GM04504 (cell line): ENCODE measurements around the gene MYL1.

Experiments used
- DNase-seq: peaks from one replicate; pipeline ENCODE4 v3.0.0-alpha.2; 2012; ENCODE audit warnings: low read depth

Gene MYL1

GRCh38 chr2:210315015-210315788 is at the start of gene MYL1:
MYL1 (minus strand) TSS chr2:210315174; CDS start chr2:210315042, 132 bp downstream.
- DNase-seq, result no peak

GRCh38 chr2:210363876-210364275 is 48.9 kb upstream of the MYL1 start:
- DNase-seq, result no peak

GRCh38 chr2:210363261-210363660 is 48.3 kb upstream of the MYL1 start:
- DNase-seq, result no peak

GRCh38 chr2:210360412-210360811 is 45.4 kb upstream of the MYL1 start:
- no peak for DNase-seq

GRCh38 chr2:210356944-210357343 is 42.0 kb upstream of the MYL1 start:
- DNase-seq, result no peak

- no peak for DNase-seq
Measured at GRCh38 chr2:210337159-210337558, 22.2 kb upstream of the MYL1 start.

- no peak for DNase-seq
Measured at GRCh38 chr2:210324906-210325305, 9.9 kb upstream of the MYL1 start.

GRCh38 chr2:210324458-210324857 is 9.5 kb upstream of the MYL1 start:
- no peak for DNase-seq

- no peak for DNase-seq
Measured at GRCh38 chr2:210323003-210323402, 8.0 kb upstream of the MYL1 start.

GRCh38 chr2:210318891-210319290 is 3.9 kb upstream of the MYL1 start:
- DNase-seq, result no peak

- no peak for DNase-seq
Measured at GRCh38 chr2:210318486-210318885, 3.5 kb upstream of the MYL1 start.

- no peak for DNase-seq
Measured at GRCh38 chr2:210310550-210310949, 4.4 kb downstream of the MYL1 start.

- no peak for DNase-seq
Measured at GRCh38 chr2:210309548-210310233, 5.3 kb downstream of the MYL1 start.

GRCh38 chr2:210303498-210303897 is 11.5 kb downstream of the MYL1 start:
- no peak for DNase-seq

GRCh38 chr2:210302326-210302725 is 12.6 kb downstream of the MYL1 start:
- DNase-seq, result no peak

GRCh38 chr2:210299866-210300373 is 15.1 kb downstream of the MYL1 start:
- DNase-seq, result no peak

GRCh38 chr2:210288408-210288807 is 26.6 kb downstream of the MYL1 start:
- no peak for DNase-seq

- DNase-seq, result no peak
Measured at GRCh38 chr2:210287301-210287700, 27.7 kb downstream of the MYL1 start.

- no peak for DNase-seq
Measured at GRCh38 chr2:210286123-210286680, 28.8 kb downstream of the MYL1 start.

- DNase-seq, result no peak
Measured at GRCh38 chr2:210277133-210277532, 37.8 kb downstream of the MYL1 start.

- no peak for DNase-seq
Measured at GRCh38 chr2:210271300-210271699, 43.7 kb downstream of the MYL1 start.

- no peak for DNase-seq
Measured at GRCh38 chr2:210269148-210269547, 45.8 kb downstream of the MYL1 start.

GRCh38 chr2:210268281-210268680 is 46.7 kb downstream of the MYL1 start:
- DNase-seq, result no peak
